LNCAP (cell line): Measurements from ENCODE around the gene KANSL1L.

Source experiments
- CTCF ChIP-seq: fragments of 450-650 bp; IDR thresholded peaks from 2 replicates; pipeline ENCODE4 v1.5.1; 2017; ENCODE audit warnings: mild to moderate bottlenecking

Gene KANSL1L

GRCh38 chr2:210132239-210132638 is 39.0 kb downstream of the KANSL1L start:
- TF ChIP-seq CTCF = no peak

- no peak for TF ChIP-seq CTCF
These were observed 42.2 kb downstream of the KANSL1L start for GRCh38 chr2:210128961-210129360.

DNA sequence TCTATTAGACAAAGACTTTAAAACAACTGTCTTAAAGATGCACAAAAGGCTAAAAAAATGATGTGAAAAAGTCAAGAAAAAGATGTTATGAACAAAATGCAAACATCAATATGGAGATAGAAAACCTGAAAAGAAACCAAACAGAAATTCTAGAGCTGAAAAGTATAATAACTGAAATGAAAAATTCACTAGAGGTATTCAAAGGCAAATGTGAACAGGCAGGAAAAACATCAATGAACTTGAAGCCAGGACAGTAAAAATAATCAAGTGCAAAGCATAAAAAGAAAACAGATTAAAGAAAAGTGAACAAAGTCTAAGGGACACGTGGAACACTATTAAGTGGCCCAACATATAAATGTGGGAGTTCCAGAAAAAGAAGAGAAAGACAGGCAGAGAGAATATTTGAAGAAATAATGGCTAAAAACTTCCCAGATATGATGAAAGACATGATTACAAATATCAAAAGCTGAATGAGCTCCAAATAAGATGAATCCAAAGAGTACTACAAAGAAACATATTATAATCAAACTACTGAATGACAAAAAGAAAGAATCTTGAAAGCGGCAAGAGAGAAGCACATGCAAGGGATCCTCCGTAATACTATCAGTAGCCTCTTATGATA is 57.5 kb downstream of the KANSL1L start:
- no peak for TF ChIP-seq CTCF

DNA sequence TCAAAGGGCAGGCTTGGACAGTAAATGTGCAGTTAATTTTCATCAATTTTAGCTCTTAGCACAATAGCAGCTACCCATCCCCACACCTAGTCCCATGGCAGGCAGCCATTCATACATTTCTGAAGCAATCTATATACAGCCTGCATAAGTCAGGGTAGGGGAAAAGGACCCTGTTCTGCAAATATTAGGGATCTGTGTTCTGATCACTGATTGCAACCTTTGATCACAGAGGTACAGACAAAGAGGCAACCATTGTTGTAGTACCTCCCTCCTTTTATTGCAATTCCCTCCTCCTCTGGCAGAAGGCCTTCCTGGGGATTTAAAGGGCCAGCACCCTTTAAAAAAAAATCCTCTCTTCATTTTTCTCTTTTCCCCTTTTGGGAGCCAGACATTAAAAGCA is 58.3 kb downstream of the KANSL1L start:
- TF ChIP-seq CTCF = no peak

DNA sequence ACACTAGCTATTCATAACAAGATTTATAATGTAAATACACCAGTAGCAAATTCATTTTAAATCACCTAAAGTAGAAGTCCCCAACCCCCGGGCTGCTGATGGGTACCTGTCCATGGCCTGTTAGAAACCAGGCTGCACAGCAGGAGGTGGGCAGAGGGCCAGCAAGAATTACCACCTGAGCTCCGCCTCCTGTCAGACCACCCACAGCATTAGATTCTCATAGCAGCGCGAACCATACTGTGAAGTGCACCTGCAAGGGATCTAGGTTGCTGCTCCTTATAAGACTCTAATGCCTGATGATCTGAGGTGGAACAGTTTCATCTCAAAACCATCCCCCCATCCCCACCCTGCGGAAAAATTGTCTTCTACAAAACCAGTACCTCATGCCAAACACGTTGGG is 71.3 kb downstream of the KANSL1L start:
- no peak for TF ChIP-seq CTCF

- no peak for TF ChIP-seq CTCF
These were observed 76.4 kb downstream of the KANSL1L start for GRCh38 chr2:210094787-210095186.

- TF ChIP-seq CTCF = no peak
These were observed 78.4 kb downstream of the KANSL1L start for GRCh38 chr2:210092791-210093190.

DNA sequence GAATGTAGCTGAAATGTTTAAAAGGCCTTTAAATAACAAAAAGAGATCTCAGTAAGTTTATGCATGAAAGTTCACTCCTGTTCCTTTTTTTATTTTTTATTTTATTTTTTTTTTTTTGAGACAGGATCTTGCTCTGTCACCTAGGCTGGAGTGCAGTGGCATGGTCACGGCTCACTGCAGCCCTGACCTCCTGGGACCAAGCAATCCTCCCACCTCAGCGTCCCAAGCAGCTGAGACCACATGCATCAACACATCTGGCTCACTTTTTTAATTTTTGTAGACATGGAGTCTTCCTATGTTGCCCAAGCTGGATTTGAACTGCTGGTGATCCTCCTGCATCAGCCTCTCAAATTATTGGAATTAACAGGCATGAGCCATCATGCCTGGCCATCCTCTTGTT is 84.3 kb downstream of the KANSL1L start:
- TF ChIP-seq CTCF = no peak
